Measurements from ENCODE around the gene NTN3. TPM values are rescaled to one million over a fixed set of nuclear protein-coding genes. Genes with fewer than 3 reads are reported as not detected.

NTN3 gene
- total and polyA plus RNA-seq, 2 donors from 2014 or later: 0.28 TPM; not detected in 1

- Histone ChIP-seq H3K9ac (ENCODE audit: low read length in 3 of 3) (no peak overlapping the region), H3K36me3 (ENCODE audit: control insufficient read depth in 2 of 3, insufficient read depth in 3 of 3, low read length in 3 of 3) (peaks cover 0 to 3% (median 0%) of the 10 kb centered on the region in 3 donors), H3K4me3 (ENCODE audit: low read length in 3 of 3) (no peak overlapping the region), H3K4me1 (ENCODE audit: control insufficient read depth in 2 of 3, insufficient read depth in 2 of 3, low read depth in 1 of 3, low read length in 3 of 3) (no peaks in the 10 kb centered on the region), H3K27me3 (ENCODE audit: control insufficient read depth, insufficient read depth, low read length) (no peaks in the 10 kb centered on the region), H3K9me3 (ENCODE audit: control insufficient read depth in 2 of 3, insufficient read depth in 1 of 3, low read length in 3 of 3) (no peaks in the 10 kb centered on the region), H3K27ac (ENCODE audit: low read depth in 2 of 2, low read length in 2 of 2) (no peak overlapping the region)
- intact Hi-C loops (cut with DNase I): no loop called here
- TF ChIP-seq CTCF (IDR thresholded peaks at IDR 0.05; ENCODE audit: borderline replicate concordance, extremely low read depth, insufficient read depth): no peak
- FAIRE-seq (no peak), DNase-seq (no peak)
Measured at GRCh38 chr16:2447920-2448583, 23.0 kb upstream of the NTN3 start.

GRCh38 chr16:2449118-2449517 lies 22.0 kb upstream of the NTN3 start:
- intact Hi-C loops (cut with DNase I): no loop called here
- TF ChIP-seq CTCF (IDR thresholded peaks at IDR 0.05; ENCODE audit: borderline replicate concordance, extremely low read depth, insufficient read depth): no peak
- H3K27ac ChIP-seq (ENCODE audit: low read depth in 2 of 2, low read length in 2 of 2): no peak overlapping the region
- FAIRE-seq (no peak), DNase-seq (no peak)
- no peaks in the 10 kb centered on the region for H3K4me1 ChIP-seq (ENCODE audit: control insufficient read depth in 2 of 3, insufficient read depth in 2 of 3, low read depth in 1 of 3, low read length in 3 of 3)
- H3K9ac ChIP-seq (ENCODE audit: low read length in 3 of 3): no peak overlapping the region
- H3K27me3 ChIP-seq (ENCODE audit: control insufficient read depth, insufficient read depth, low read length): no peaks in the 10 kb centered on the region
- H3K36me3 ChIP-seq (ENCODE audit: control insufficient read depth in 2 of 3, insufficient read depth in 3 of 3, low read length in 3 of 3): peaks cover 0 to 3% (median 0%) of the 10 kb centered on the region in 3 donors
- no peak overlapping the region for H3K4me3 ChIP-seq (ENCODE audit: low read length in 3 of 3)
- H3K9me3 ChIP-seq (ENCODE audit: control insufficient read depth in 2 of 3, insufficient read depth in 1 of 3, low read length in 3 of 3): no peaks in the 10 kb centered on the region

- intact Hi-C loops (cut with DNase I): no loop called here
- no peak for TF ChIP-seq CTCF (IDR thresholded peaks at IDR 0.05; ENCODE audit: borderline replicate concordance, extremely low read depth, insufficient read depth)
- H3K9ac ChIP-seq (ENCODE audit: low read length in 3 of 3): no peak overlapping the region
- DNase-seq (no peak), FAIRE-seq (no peak)
- no peaks in the 10 kb centered on the region for H3K4me1 ChIP-seq (ENCODE audit: control insufficient read depth in 2 of 3, insufficient read depth in 2 of 3, low read depth in 1 of 3, low read length in 3 of 3)
- no peak overlapping the region for H3K27ac ChIP-seq (ENCODE audit: low read depth in 2 of 2, low read length in 2 of 2)
- H3K36me3 ChIP-seq (ENCODE audit: control insufficient read depth in 2 of 3, insufficient read depth in 3 of 3, low read length in 3 of 3): peaks cover 0 to 3% (median 0%) of the 10 kb centered on the region in 3 donors
- H3K27me3 ChIP-seq (ENCODE audit: control insufficient read depth, insufficient read depth, low read length): no peaks in the 10 kb centered on the region
- H3K9me3 ChIP-seq (ENCODE audit: control insufficient read depth in 2 of 3, insufficient read depth in 1 of 3, low read length in 3 of 3): no peaks in the 10 kb centered on the region
- H3K4me3 ChIP-seq (ENCODE audit: low read length in 3 of 3): no peak overlapping the region
Measured at GRCh38 chr16:2450535-2450934, 20.6 kb upstream of the NTN3 start.

GRCh38 chr16:2450975-2451381 lies 20.1 kb upstream of the NTN3 start:
- FAIRE-seq (no peak), DNase-seq (no peak)
- TF ChIP-seq CTCF (IDR thresholded peaks at IDR 0.05; ENCODE audit: borderline replicate concordance, extremely low read depth, insufficient read depth): no peak
- no peaks in the 10 kb centered on the region for H3K9me3 ChIP-seq (ENCODE audit: control insufficient read depth in 2 of 3, insufficient read depth in 1 of 3, low read length in 3 of 3)
- H3K36me3 ChIP-seq (ENCODE audit: control insufficient read depth in 2 of 3, insufficient read depth in 3 of 3, low read length in 3 of 3): peaks cover 0 to 3% (median 0%) of the 10 kb centered on the region in 3 donors
- no peak overlapping the region for H3K9ac ChIP-seq (ENCODE audit: low read length in 3 of 3)
- no peaks in the 10 kb centered on the region for H3K4me1 ChIP-seq (ENCODE audit: control insufficient read depth in 2 of 3, insufficient read depth in 2 of 3, low read depth in 1 of 3, low read length in 3 of 3)
- H3K4me3 ChIP-seq (ENCODE audit: low read length in 3 of 3): no peak overlapping the region
- H3K27me3 ChIP-seq (ENCODE audit: control insufficient read depth, insufficient read depth, low read length): no peaks in the 10 kb centered on the region
- intact Hi-C loops (cut with DNase I): no loop called here
- H3K27ac ChIP-seq (ENCODE audit: low read depth in 2 of 2, low read length in 2 of 2): no peak overlapping the region

Measured in kidney (tissue), 14 donors.